ENCODE data around the gene ZNF445.

DNA sequence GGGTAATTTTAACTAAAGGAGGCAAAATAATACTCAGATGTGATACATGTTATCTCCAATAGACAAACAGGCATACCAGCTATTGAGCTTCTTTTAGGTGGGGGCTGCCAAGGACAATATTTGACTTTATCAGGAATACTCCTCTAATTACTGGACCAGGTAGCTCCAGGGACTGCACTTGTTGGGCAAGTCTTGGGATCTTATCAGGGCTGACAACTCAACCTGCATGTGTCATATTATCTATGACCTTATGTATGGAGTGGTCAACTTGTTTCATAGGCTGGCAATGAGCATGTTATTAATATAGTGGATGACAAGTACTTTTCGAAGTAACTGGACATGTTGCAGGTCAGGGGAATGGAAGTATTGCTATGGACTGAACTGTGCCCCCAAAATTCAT, 15.0 kb upstream of the ZNF445 start:
- TF ChIP-seq, protein P1, sequence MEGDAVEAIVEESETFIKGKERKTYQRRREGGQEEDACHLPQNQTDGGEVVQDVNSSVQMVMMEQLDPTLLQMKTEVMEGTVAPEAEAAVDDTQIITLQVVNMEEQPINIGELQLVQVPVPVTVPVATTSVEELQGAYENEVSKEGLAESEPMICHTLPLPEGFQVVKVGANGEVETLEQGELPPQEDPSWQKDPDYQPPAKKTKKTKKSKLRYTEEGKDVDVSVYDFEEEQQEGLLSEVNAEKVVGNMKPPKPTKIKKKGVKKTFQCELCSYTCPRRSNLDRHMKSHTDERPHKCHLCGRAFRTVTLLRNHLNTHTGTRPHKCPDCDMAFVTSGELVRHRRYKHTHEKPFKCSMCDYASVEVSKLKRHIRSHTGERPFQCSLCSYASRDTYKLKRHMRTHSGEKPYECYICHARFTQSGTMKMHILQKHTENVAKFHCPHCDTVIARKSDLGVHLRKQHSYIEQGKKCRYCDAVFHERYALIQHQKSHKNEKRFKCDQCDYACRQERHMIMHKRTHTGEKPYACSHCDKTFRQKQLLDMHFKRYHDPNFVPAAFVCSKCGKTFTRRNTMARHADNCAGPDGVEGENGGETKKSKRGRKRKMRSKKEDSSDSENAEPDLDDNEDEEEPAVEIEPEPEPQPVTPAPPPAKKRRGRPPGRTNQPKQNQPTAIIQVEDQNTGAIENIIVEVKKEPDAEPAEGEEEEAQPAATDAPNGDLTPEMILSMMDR (conservative IDR thresholded peaks at IDR 0.05): no peak
- no peak for TF ChIP-seq EZH2 (IDR thresholded peaks at IDR 0.05; ENCODE audit: low read depth)

Data from PC-9 (cell line).